ENCODE results near the gene FBXO47.

FBXO47 gene

GRCh38 chr17:38921756-38922411, 45.3 kb downstream of the FBXO47 start:
- in situ Hi-C loops (cut with HindIII; ENCODE audit: low sequenced_read_pairs): no loop called here
- TF ChIP-seq CTCF (IDR thresholded peaks at IDR 0.05; ENCODE audit: low read depth, low read length): no peak
- DNase-seq (ENCODE audit: low read depth, low spot score): no peak

GRCh38 chr17:38920374-38921291, 46.6 kb downstream of the FBXO47 start:
- no peak for TF ChIP-seq CTCF (IDR thresholded peaks at IDR 0.05; ENCODE audit: low read depth, low read length)
- no peak for DNase-seq (ENCODE audit: low read depth, low spot score)
- in situ Hi-C loops (cut with HindIII; ENCODE audit: low sequenced_read_pairs): no loop called here
- no peak overlapping the region for H3K4me3 ChIP-seq (ENCODE audit: low read depth, low read length)

More at GRCh38 chr17:38921756-38922411, 45.3 kb downstream of the FBXO47 start:
- no peak overlapping the region for H3K4me3 ChIP-seq (ENCODE audit: low read depth, low read length)

GRCh38 chr17:38919316-38920078, 47.7 kb downstream of the FBXO47 start:
- no peak overlapping the region for H3K4me3 ChIP-seq (ENCODE audit: low read depth, low read length)
- TF ChIP-seq CTCF (IDR thresholded peaks at IDR 0.05; ENCODE audit: low read depth, low read length): no peak
- in situ Hi-C loops (cut with HindIII; ENCODE audit: low sequenced_read_pairs): no loop called here
- DNase-seq (ENCODE audit: low read depth, low spot score): no peak

- TF ChIP-seq CTCF (IDR thresholded peaks at IDR 0.05; ENCODE audit: low read depth, low read length): no peak
These were observed 48.3 kb downstream of the FBXO47 start for GRCh38 chr17:38918916-38919315.

GRCh38 chr17:38918129-38918913, 48.9 kb downstream of the FBXO47 start:
- no peak for DNase-seq (ENCODE audit: low read depth, low spot score)
- in situ Hi-C loops (cut with HindIII; ENCODE audit: low sequenced_read_pairs): no loop called here
- no peak overlapping the region for H3K4me3 ChIP-seq (ENCODE audit: low read depth, low read length)
- TF ChIP-seq CTCF (IDR thresholded peaks at IDR 0.05; ENCODE audit: low read depth, low read length): no peak

More at GRCh38 chr17:38918916-38919315, 48.3 kb downstream of the FBXO47 start:
- in situ Hi-C loops (cut with HindIII; ENCODE audit: low sequenced_read_pairs): no loop called here
- no peak for DNase-seq (ENCODE audit: low read depth, low spot score)
- no peak overlapping the region for H3K4me3 ChIP-seq (ENCODE audit: low read depth, low read length)

Data from astrocyte of the spinal cord (primary cell).